ENCODE data around the gene OPHN1.

- no peak for TF ChIP-seq GATA2 (IDR thresholded peaks at IDR 0.05; ENCODE audit: low read depth, low read length)
- TF ChIP-seq GATA3 (IDR thresholded peaks at IDR 0.05; ENCODE audit: low read depth, low read length), result no peak
Observed at GRCh38 chrX:68179355-68179754, 253.9 kb downstream of the OPHN1 start.

All from SH-SY5Y (cell line).